ENCODE measurements around the gene ACSS2.
A peak's percentile ranks its signal among the peaks of the same experiment; 100 is the strongest.

ACSS2 gene

DNA sequence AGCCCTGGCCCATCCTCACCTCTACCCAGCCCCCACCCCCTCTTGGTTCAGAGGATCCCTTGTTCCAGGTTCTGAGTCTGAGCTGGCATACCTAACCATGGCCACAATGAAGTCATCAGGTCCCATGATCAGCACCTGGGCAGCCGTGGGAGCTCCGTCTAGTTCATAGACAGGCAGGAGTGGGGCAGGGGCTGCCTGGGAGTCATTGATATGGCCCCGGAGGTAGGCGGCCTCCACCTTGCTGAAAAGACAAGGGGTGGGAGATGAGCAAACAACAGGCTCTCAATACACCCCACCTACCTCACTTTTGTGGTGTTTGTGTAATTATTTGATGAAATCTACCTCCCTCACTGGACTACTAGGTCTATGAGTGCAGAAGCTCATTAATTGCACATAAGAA is 24.1 kb upstream of the ACSS2 start:
- H3K4me3 ChIP-seq (ENCODE audit: insufficient read depth, low read depth, low read length): no peak overlapping the region
- WGBS, 2 experiments: 84 to 92% methylated on average over 4 of the region's 4 CpGs
- H3K9me3 ChIP-seq (ENCODE audit: control insufficient read depth, low read length): no peaks in the 10 kb centered on the region
- H3K36me3 ChIP-seq (ENCODE audit: control insufficient read depth, insufficient read depth, low read length): peaks cover 23% of the 10 kb centered on the region
- H3K27ac ChIP-seq (ENCODE audit: insufficient read depth, low read depth, low read length, poor library complexity, severe bottlenecking): no peak overlapping the region
- H3K27me3 ChIP-seq (ENCODE audit: control insufficient read depth, insufficient read depth, low read length, poor library complexity, severe bottlenecking): no peaks in the 10 kb centered on the region
- no peaks in the 10 kb centered on the region for H3K4me1 ChIP-seq (ENCODE audit: control insufficient read depth, insufficient read depth, low read length)

DNA sequence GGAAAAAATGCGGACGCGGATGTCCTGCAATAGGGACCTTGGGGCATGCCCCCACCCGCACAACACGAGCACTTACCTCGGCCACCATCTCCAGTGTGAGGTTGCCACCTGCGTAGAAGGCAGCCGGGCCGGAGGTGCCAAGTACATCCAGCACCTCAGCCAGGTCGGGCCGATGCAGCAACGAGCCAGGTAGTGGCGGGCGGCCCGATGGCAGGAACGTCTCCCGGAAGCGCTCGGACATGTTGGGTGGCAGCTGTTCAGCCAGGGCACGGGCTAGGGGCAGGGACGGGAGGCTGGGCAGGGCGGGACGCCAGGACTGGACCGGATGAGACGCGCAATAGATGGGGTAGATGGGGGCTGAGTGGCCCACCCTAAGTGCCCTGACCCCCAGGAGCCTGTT is 17.0 kb upstream of the ACSS2 start:
- no peak overlapping the region for H3K27ac ChIP-seq (ENCODE audit: insufficient read depth, low read depth, low read length, poor library complexity, severe bottlenecking)
- H3K9me3 ChIP-seq (ENCODE audit: control insufficient read depth, low read length): no peaks in the 10 kb centered on the region
- no peaks in the 10 kb centered on the region for H3K4me1 ChIP-seq (ENCODE audit: control insufficient read depth, insufficient read depth, low read length)
- peaks cover 10% of the 10 kb centered on the region for H3K36me3 ChIP-seq (ENCODE audit: control insufficient read depth, insufficient read depth, low read length)
- 96% methylated on average over 26 of the region's 26 CpGs for WGBS, 2 experiments
- H3K27me3 ChIP-seq (ENCODE audit: control insufficient read depth, insufficient read depth, low read length, poor library complexity, severe bottlenecking): no peaks in the 10 kb centered on the region
- no peak overlapping the region for H3K4me3 ChIP-seq (ENCODE audit: insufficient read depth, low read depth, low read length)

DNA sequence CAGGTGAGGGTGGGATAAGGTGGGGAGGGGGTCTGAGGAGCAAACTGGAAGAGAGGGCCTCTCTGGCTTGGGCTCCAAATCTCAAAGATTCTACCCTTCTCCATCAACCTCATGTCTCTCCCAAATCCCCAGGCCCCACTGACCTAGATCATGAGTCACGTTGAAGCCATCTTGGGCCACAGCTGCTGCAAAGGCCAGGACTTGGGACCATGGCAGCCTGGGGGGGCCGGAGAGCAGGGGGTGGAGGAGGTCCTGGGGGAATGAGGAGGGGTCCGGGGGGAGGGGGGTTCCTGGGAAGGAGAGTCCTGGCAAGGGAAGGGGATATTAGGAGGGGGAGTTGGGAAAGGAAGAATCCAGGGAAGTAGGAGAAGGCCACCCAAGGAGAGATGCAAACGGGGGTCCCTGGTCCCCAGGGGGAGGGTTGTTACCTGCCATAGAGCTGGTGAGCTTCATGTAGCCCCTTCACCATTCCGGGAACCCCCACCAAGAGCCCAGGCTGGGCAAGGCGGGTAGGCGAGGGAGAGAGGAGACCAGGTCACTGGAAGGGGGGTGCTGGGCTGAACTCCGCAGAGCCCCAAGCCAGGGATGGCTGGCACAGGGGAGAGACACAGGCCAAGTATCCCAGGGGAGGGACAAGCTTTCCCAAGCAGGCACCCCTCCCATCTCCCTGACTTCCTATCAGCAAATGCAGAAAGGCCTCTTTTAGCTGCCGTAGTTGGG is 16.4 kb upstream of the ACSS2 start:
- Histone ChIP-seq H3K27me3 (ENCODE audit: control insufficient read depth, insufficient read depth, low read length, poor library complexity, severe bottlenecking) (no peaks in the 10 kb centered on the region), H3K4me1 (ENCODE audit: control insufficient read depth, insufficient read depth, low read length) (no peaks in the 10 kb centered on the region), H3K9me3 (ENCODE audit: control insufficient read depth, low read length) (no peaks in the 10 kb centered on the region), H3K27ac (ENCODE audit: insufficient read depth, low read depth, low read length, poor library complexity, severe bottlenecking) (no peak overlapping the region), H3K4me3 (ENCODE audit: insufficient read depth, low read depth, low read length) (no peak overlapping the region), H3K36me3 (ENCODE audit: control insufficient read depth, insufficient read depth, low read length) (peaks cover 10% of the 10 kb centered on the region)
- WGBS, 2 experiments: 92 to 96% methylated on average over 9 of the region's 9 CpGs

DNA sequence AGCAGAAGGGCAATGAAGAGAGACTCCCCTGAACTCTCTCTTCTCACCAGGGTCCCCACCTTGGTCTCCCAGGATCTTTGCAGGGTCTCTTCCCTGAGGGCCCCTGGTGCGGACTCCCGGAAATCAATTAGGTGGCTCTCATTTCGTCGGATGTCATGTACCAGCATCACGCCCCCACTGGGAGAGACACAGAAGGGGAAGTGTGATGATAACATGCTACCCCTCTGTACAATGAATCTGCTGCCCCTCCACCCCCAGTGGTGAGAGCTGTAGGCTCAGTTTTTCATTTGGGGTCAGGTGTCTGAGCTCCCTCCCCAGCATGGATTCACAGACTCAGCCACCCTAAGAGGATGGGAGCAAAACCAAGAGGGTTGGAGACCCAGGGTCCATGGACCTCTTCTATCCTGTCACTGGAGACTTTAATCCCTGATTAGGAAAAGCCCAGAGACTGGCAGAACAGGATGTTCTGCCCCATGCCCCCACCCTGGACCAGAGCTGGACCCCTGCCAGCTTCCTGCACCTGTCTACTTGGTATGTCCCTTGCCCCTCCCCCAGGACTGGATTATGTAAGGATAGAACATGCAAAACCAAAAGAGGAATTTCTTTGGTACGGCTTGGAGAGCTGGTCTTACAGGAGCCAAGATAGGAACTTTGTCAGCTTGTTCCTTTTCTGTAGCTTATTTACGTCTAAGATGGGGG is 14.9 kb upstream of the ACSS2 start:
- 95% methylated on average over 7 of the region's 7 CpGs for WGBS, 2 experiments

DNA sequence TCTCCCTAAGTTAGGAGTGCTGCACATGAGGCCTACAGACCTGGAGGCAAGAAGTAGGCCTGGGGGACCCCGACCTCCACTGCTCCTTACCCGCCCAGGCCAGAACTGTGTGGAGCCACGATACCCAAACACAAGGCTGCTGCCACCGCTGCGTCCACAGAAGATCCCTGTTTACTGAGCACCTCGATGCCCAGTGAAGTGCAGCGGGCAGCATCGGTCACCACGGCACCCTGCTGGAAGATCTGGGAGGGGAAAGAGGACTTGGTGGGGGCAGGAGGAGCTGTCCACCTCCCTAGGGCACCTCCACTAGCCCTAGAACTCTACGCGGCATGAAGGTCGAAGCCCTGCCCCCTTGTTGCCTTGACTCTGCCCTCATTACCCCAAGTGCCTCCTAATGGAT is 13.7 kb upstream of the ACSS2 start:
- WGBS, 2 experiments: 93 to 94% methylated on average over 12 of the region's 12 CpGs
- no peaks in the 10 kb centered on the region for H3K4me1 ChIP-seq (ENCODE audit: control insufficient read depth, insufficient read depth, low read length)

More for the DNA sequence above, 14.9 kb upstream of the ACSS2 start:
- Histone ChIP-seq H3K27ac (ENCODE audit: insufficient read depth, low read depth, low read length, poor library complexity, severe bottlenecking) (no peak overlapping the region), H3K4me1 (ENCODE audit: control insufficient read depth, insufficient read depth, low read length) (no peaks in the 10 kb centered on the region), H3K9me3 (ENCODE audit: control insufficient read depth, low read length) (no peaks in the 10 kb centered on the region), H3K36me3 (ENCODE audit: control insufficient read depth, insufficient read depth, low read length) (peaks cover 10% of the 10 kb centered on the region), H3K4me3 (ENCODE audit: insufficient read depth, low read depth, low read length) (no peak overlapping the region), H3K27me3 (ENCODE audit: control insufficient read depth, insufficient read depth, low read length, poor library complexity, severe bottlenecking) (no peaks in the 10 kb centered on the region)

DNA sequence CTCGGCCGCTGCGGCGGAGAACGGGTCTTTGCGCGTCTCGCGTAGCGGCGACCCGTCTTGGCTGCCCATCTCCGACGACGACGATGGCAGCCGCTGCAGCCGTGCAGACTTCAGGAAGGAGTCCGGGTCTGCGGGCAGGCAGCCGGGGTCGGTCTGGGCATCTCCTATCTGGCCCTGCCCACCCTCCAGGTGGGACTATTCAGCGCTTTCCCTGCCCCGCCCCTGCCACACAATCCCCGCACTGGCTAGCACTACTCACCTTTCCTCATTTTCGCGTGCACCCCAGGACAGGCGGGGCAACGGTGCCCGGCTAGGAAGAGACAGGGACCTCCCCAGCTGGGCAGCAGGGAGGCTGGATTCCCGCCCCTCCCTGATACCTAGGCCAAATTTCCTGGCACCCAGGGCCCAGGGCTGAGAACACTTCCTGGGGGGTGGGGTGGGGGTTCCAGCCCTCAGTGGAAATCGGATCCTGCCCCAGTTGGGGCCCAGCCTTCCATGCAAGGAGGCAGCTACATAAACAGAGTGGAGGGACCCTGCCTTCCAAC is 12.9 kb upstream of the ACSS2 start:
- no peaks in the 10 kb centered on the region for H3K4me1 ChIP-seq (ENCODE audit: control insufficient read depth, insufficient read depth, low read length)
- WGBS, 2 experiments: 87 to 89% methylated on average over 32 of the region's 32 CpGs
- peaks cover 10% of the 10 kb centered on the region for H3K36me3 ChIP-seq (ENCODE audit: control insufficient read depth, insufficient read depth, low read length)
- no peak overlapping the region for H3K4me3 ChIP-seq (ENCODE audit: insufficient read depth, low read depth, low read length)
- no peak overlapping the region for H3K27ac ChIP-seq (ENCODE audit: insufficient read depth, low read depth, low read length, poor library complexity, severe bottlenecking)
- no peaks in the 10 kb centered on the region for H3K9me3 ChIP-seq (ENCODE audit: control insufficient read depth, low read length)
- H3K27me3 ChIP-seq (ENCODE audit: control insufficient read depth, insufficient read depth, low read length, poor library complexity, severe bottlenecking): no peaks in the 10 kb centered on the region

More for the DNA sequence above, 13.7 kb upstream of the ACSS2 start:
- Histone ChIP-seq H3K4me3 (ENCODE audit: insufficient read depth, low read depth, low read length) (no peak overlapping the region), H3K36me3 (ENCODE audit: control insufficient read depth, insufficient read depth, low read length) (peaks cover 10% of the 10 kb centered on the region), H3K27ac (ENCODE audit: insufficient read depth, low read depth, low read length, poor library complexity, severe bottlenecking) (no peak overlapping the region), H3K9me3 (ENCODE audit: control insufficient read depth, low read length) (no peaks in the 10 kb centered on the region), H3K27me3 (ENCODE audit: control insufficient read depth, insufficient read depth, low read length, poor library complexity, severe bottlenecking) (no peaks in the 10 kb centered on the region)

DNA sequence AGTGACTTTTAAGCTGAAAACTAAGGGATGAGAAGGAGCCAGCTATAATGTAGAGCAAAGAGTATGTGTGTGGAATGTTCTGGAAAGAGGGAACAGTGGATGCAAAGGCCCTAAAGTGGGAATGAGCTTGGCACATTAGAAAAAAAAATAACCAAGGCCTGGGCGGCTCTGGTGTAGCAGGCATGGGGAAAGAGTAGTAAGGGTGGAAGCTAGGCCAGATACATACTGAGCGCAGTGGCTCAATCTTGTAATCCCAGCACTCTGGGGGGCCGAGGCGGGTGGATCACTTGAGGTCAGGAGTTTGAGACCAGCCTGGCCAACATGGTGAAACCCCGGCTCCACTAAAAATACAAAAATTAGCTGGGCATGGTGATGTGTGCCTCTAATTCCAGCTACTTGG is 12.2 kb upstream of the ACSS2 start:
- Histone ChIP-seq H3K27ac (ENCODE audit: insufficient read depth, low read depth, low read length, poor library complexity, severe bottlenecking) (no peak overlapping the region), H3K9me3 (ENCODE audit: control insufficient read depth, low read length) (no peaks in the 10 kb centered on the region), H3K36me3 (ENCODE audit: control insufficient read depth, insufficient read depth, low read length) (peaks cover 10% of the 10 kb centered on the region), H3K4me3 (ENCODE audit: insufficient read depth, low read depth, low read length) (no peak overlapping the region), H3K4me1 (ENCODE audit: control insufficient read depth, insufficient read depth, low read length) (no peaks in the 10 kb centered on the region), H3K27me3 (ENCODE audit: control insufficient read depth, insufficient read depth, low read length, poor library complexity, severe bottlenecking) (no peaks in the 10 kb centered on the region)
- 93 to 94% methylated on average over 5 of the region's 5 CpGs for WGBS, 2 experiments

DNA sequence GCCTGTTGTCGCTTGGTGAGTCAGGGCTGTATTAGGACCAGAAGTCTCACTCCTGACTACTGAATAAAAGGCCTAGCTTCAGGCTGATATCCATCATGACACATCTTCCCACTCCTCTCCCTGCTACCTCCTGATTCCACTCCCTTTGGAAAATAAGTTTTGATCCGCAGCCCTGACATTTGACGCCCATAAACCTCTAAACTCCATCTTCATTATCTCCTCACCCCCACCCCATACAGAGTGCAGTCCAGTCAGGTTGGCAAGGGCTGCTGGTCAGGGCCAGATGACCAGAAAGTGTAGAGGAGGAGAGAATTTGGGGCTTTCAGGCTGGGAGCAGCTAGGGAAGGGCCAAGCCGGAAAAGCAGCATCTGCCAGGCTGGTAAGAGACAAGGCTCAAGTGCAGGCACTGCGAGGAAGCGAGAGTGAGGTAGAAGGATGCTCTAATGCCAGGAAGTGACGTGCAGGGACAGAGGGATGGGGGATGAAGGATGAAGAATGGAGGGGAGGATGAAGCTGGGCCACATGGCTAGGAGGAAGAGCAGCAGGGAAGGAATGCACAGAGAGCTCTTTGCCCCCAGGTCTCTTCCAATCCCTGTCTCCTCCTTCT is 5.0 kb upstream of the ACSS2 start:
- WGBS, 2 experiments: 90% methylated on average over 7 of the region's 7 CpGs
- H3K4me1 ChIP-seq (ENCODE audit: control insufficient read depth, insufficient read depth, low read length): peaks cover 4% of the 10 kb centered on the region
- peaks cover 12% of the 10 kb centered on the region for H3K27me3 ChIP-seq (ENCODE audit: control insufficient read depth, insufficient read depth, low read length, poor library complexity, severe bottlenecking)
- no peaks in the 10 kb centered on the region for H3K36me3 ChIP-seq (ENCODE audit: control insufficient read depth, insufficient read depth, low read length)
- H3K27ac ChIP-seq (ENCODE audit: insufficient read depth, low read depth, low read length, poor library complexity, severe bottlenecking): no peak overlapping the region
- peak overlapping the region; percentile 64 for H3K4me3 ChIP-seq (ENCODE audit: insufficient read depth, low read depth, low read length)
- no peaks in the 10 kb centered on the region for H3K9me3 ChIP-seq (ENCODE audit: control insufficient read depth, low read length)

DNA sequence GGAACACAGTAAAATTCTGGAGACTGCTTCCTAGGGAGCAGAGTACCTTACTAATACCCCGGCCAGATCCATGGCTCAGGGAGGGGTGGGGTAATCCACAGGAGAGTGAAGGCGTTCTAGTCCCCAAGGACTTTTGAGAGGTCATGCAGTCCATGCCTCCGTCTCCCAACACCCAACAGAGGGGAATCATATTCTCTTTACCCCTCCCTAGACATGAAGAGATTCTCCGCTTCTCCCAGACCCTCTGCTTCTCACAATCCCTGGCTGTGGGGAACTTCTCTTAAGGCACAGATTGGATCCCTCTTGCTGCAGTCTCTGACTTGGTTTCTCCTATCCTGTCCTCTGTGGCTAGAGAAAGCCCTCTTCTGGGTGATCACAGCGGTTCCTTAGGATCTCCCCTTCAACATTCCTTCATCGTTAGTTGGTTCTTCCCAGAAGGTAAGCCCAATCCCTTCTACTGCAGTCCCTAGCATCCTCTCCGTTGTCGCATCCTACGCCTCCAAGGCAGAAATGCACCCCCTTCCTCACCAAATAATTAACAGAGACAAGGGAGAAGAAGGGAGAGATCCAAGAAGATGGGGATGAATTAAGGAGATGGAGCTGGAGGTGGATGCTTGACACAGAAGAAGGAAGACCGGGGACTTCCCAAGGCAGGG is 4.3 kb upstream of the ACSS2 start:
- peaks cover 4% of the 10 kb centered on the region for H3K4me1 ChIP-seq (ENCODE audit: control insufficient read depth, insufficient read depth, low read length)
- H3K27me3 ChIP-seq (ENCODE audit: control insufficient read depth, insufficient read depth, low read length, poor library complexity, severe bottlenecking): peaks cover 18% of the 10 kb centered on the region
- no peak overlapping the region for H3K27ac ChIP-seq (ENCODE audit: insufficient read depth, low read depth, low read length, poor library complexity, severe bottlenecking)
- H3K4me3 ChIP-seq (ENCODE audit: insufficient read depth, low read depth, low read length): peak overlapping the region; percentile 64
- WGBS, 2 experiments: 38 to 41% methylated on average over 9 to 10 of the region's 10 CpGs
- H3K36me3 ChIP-seq (ENCODE audit: control insufficient read depth, insufficient read depth, low read length): no peaks in the 10 kb centered on the region
- H3K9me3 ChIP-seq (ENCODE audit: control insufficient read depth, low read length): no peaks in the 10 kb centered on the region

Data from ectodermal cell (in vitro differentiated cells).